Heart left ventricle (tissue), 16 donors: ENCODE measurements around the gene HTRA1. TPM values are rescaled to one million over a fixed set of nuclear protein-coding genes. Genes with fewer than 3 reads are reported as not detected.

Source experiments
- ATAC-seq, 4 donors: fragments of 200-7000 bp; cut with Tn5 transposase; one replicate each; pipeline ENCODE4 v1.9.1; 2020 to 2022; ENCODE audit warnings: moderate library complexity in 4 of 4, mild to moderate bottlenecking in 3 of 4, moderate number of reproducible peaks in 1 of 4
- DNase-seq, 5 donors: peaks; one replicate each; pipeline ENCODE4 v3.0.0-alpha.2; 2020
- H3K27ac ChIP-seq, 12 donors: fragments of 200-600 bp; sonication (generic) in 4 of 12; one replicate each; pipeline versions ENCODE4 v1.5.0 to v1.8.0; 2016 to 2022; ENCODE audit warnings: mild to moderate bottlenecking in 2 of 12
- H3K27me3 ChIP-seq, 9 donors: fragments of 200-600 bp; sonication (generic) in 2 of 9; one replicate each; pipeline versions ENCODE4 v1.5.1 to v1.8.0; 2016 to 2022; ENCODE audit warnings: mild to moderate bottlenecking in 3 of 9
- H3K36me3 ChIP-seq, 9 donors: fragments of 200-600 bp; sonication (generic) in 2 of 9; one replicate each; pipeline versions ENCODE4 v1.5.0 to v1.8.0; 2018 to 2022; ENCODE audit warnings: mild to moderate bottlenecking in 2 of 9
- H3K4me1 ChIP-seq, 12 donors: fragments of 200-600 bp; sonication (generic) in 4 of 12; one replicate each; pipeline versions ENCODE4 v1.5.0 to v1.8.0; 2016 to 2022; ENCODE audit warnings: mild to moderate bottlenecking in 3 of 12
- H3K4me3 ChIP-seq, 12 donors: fragments of 200-600 bp; sonication (generic) in 4 of 12; one replicate each; pipeline versions ENCODE4 v1.5.0 to v1.8.0; 2017 to 2022; ENCODE audit warnings: mild to moderate bottlenecking in 9 of 12, moderate library complexity in 4 of 12
- H3K9me3 ChIP-seq, 12 donors: fragments of 200-600 bp; sonication (generic) in 4 of 12; one replicate each; pipeline versions ENCODE4 v1.5.0 to v1.8.0; 2016 to 2022; ENCODE audit warnings: mild to moderate bottlenecking in 1 of 12
- POLR2A ChIP-seq, 2 donors: fragments of 450-650 bp; IDR thresholded peaks; one replicate each; pipeline ENCODE4 v1.6.1; 2017; ENCODE audit warnings: antibody characterized with exemption in 2 of 2, mild to moderate bottlenecking in 2 of 2, moderate library complexity in 2 of 2
- WGBS, 4 donors: extraction: QIAGEN DNeasy Blood & Tissue Kit in 2 of 4; methylation state at CpG; one replicate each; pipeline versions ENCODE4 v1.1.5 to v1.1.7; 2013 to 2018; 5-methylcytosine and 5-hydroxymethylcytosine counted together
- intact Hi-C, 10 donors: fragments of 100-400 bp; cut with DNase I; formaldehyde crosslinking; loops; one replicate each; pipeline versions ENCODE4 v1.11.1 to v1.14.2; 2022
- polyA plus RNA-seq, 2 donors: library from polyadenylated mRNA; stranded (reverse); fragments of 200-250 nt; gene quantifications; one replicate each; pipeline ENCODE4 v1.2.3, GENCODE V29; 2013
- total RNA-seq, 9 donors: library from RNA; depleted of rRNA in 2 of 9; stranded (reverse); fragments of >200 nt in 2 of 9; fragmentation: NEBNext Ultra II Directional in 3 of 9; extraction: Animal tissue kit (Norgen Biotek cat#: 25700) in 3 of 9; gene quantifications; one replicate each; pipeline versions ENCODE4 v1.1.0 to v1.2.4, GENCODE V29; 2016 to 2023
- TF ChIP-seq, protein P1 (sequence below), 12 donors: fragments of 200-600 bp; sonication (generic) in 4 of 12; IDR thresholded peaks; one replicate each; pipeline versions ENCODE4 v1.5.0 to v1.8.0; 2018 to 2022; ENCODE audit warnings: antibody characterized with exemption in 12 of 12, mild to moderate bottlenecking in 5 of 12
- donor health status: ischemic (EF 13 %, LVEDD 7.1; RV severe dilation, severe dysfunction).
- donor health status: healthy with polysubstance abuse.
- donor health status: DM: no; HTN: yes; CAD: no.
- donor health status: DM: no; HTN: no; CAD: no.
- donor health status: ischemic (EF 25% LVEDD 6.9; RV normal size, moderate dysfunction).
- donor health status: ischemic (EF 25% LVEDD 5.7; RV mildly dilated, moderate dysfunction).
- donor health status: healthy.
- donor health status: DM: yes; HTN: yes; CAD: no.
- donor health status: ischemic (EF 35%, LVEDD 5.7; RV mildly dilated, moderate dysfunction).
- donor health status: nonischemic (EF 11% LVEDD 7.7; RV severe dilation, severe dysfunction).
- donor health status: DM: yes; HTN: yes; CAD: no.
- donor health status: PGD.
- donor health status: ischemic (EF 29% LVEDD 5.4; RV normal size, mild dysfunction).
- donor health status: nonischemic (EF 23%, LVEDD 6.1; RV moderate dilation, normal function).

Gene HTRA1
- total and polyA plus RNA-seq, 11 donors = 30.5 to 153 (median 54.5) TPM

DNA sequence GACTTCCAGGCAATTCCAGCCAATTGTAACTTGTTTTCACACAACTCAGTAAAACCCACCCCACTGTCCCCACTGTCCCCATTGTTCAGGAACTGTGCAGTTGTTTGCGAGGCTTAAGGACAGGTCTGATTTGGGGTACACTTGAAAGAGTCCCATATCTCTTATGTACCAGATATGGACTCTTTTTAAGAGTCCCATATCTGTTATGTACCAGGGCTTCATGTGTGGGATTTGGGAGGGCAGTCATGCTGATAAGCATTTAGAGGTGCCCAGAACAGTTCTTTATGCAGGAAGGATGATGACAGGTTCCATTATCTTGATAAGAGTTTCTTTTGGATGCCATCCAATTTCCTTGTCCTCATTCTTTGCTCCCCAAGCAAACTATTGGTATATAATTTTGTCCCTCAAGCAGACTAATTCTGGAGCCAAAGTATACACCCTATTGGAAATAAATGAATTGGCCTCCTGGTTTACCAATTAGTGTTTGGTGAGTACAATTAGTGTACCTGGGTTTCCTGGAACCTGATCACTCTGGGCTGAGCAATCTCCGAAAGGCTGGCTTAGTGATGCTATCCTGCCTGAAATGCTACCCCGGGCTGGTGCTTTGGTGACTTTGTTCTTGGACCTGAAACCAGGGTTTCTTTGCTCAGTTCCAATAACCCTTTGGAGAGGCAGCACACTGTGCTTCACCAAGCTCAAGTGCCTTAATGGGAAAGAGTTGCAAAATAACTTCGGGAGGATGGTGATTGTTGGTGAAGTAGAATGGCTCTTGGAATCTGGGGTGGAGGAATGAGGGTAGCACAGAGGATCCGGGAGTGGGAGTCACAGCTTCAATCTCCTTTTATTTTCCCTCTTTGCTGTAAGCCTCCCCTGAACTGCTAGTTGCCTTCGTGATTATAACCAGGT lies 93.0 kb downstream of the HTRA1 start:
- TF ChIP-seq, protein P1, sequence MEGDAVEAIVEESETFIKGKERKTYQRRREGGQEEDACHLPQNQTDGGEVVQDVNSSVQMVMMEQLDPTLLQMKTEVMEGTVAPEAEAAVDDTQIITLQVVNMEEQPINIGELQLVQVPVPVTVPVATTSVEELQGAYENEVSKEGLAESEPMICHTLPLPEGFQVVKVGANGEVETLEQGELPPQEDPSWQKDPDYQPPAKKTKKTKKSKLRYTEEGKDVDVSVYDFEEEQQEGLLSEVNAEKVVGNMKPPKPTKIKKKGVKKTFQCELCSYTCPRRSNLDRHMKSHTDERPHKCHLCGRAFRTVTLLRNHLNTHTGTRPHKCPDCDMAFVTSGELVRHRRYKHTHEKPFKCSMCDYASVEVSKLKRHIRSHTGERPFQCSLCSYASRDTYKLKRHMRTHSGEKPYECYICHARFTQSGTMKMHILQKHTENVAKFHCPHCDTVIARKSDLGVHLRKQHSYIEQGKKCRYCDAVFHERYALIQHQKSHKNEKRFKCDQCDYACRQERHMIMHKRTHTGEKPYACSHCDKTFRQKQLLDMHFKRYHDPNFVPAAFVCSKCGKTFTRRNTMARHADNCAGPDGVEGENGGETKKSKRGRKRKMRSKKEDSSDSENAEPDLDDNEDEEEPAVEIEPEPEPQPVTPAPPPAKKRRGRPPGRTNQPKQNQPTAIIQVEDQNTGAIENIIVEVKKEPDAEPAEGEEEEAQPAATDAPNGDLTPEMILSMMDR (IDR thresholded peaks at IDR 0.05) = no peak
- TF ChIP-seq POLR2A (IDR thresholded peaks at IDR 0.05) = no peak
- no peak for ATAC-seq
- intact Hi-C loops = loop anchor here in 1 of 10 donors (5.0 kb wide), 1 partner anchor 117 kb away; no protein-coding TSS in a partner anchor

GRCh38 chr10:122555442-122555841 lies 94.1 kb downstream of the HTRA1 start:
- no peaks in the 10 kb centered on the region for H3K36me3 ChIP-seq
- H3K27me3 ChIP-seq = peaks cover 0 to 3% (median 0%) of the 10 kb centered on the region in 9 donors
- H3K9me3 ChIP-seq = no peaks in the 10 kb centered on the region
- TF ChIP-seq POLR2A (IDR thresholded peaks at IDR 0.05) = no peak
- TF ChIP-seq, protein P1 (IDR thresholded peaks at IDR 0.05) = no peak
- H3K27ac ChIP-seq = no peak overlapping the region
- DNase-seq = no peak
- peaks cover 0 to 4% (median 0%) of the 10 kb centered on the region in 12 donors for H3K4me1 ChIP-seq
- ATAC-seq = no peak
- H3K4me3 ChIP-seq = no peak overlapping the region
- intact Hi-C loops = loop anchor here in 1 of 10 donors (5.0 kb wide), 1 partner anchor 118 kb away; no protein-coding TSS in a partner anchor
- WGBS, 4 donors = 86 to 96% (median 94%) methylated on average over 3 of the region's 3 CpGs

More for the DNA sequence above, 93.0 kb downstream of the HTRA1 start:
- DNase-seq = peak in 1 of 5 donors; percentile 6
- WGBS, 4 donors = 91 to 95% (median 94%) methylated on average over 6 of the region's 6 CpGs
- no peak overlapping the region for H3K4me3 ChIP-seq
- no peaks in the 10 kb centered on the region for H3K36me3 ChIP-seq
- H3K27me3 ChIP-seq = no peaks in the 10 kb centered on the region
- H3K4me1 ChIP-seq = peaks cover 0 to 4% (median 0%) of the 10 kb centered on the region in 12 donors
- H3K27ac ChIP-seq = no peak overlapping the region
- no peaks in the 10 kb centered on the region for H3K9me3 ChIP-seq

- 33 to 47% (median 37%) methylated on average over 9 of the region's 9 CpGs for WGBS, 4 donors
- ATAC-seq (no peak), DNase-seq (no peak)
- Histone ChIP-seq H3K9me3 (no peaks in the 10 kb centered on the region), H3K4me1 (no peaks in the 10 kb centered on the region), H3K4me3 (no peak overlapping the region), H3K27me3 (peaks cover 0 to 6% (median 0%) of the 10 kb centered on the region in 9 donors), H3K27ac (no peak overlapping the region), H3K36me3 (no peaks in the 10 kb centered on the region)
- intact Hi-C loops = loop anchor here in 1 of 10 donors (5.0 kb wide), 1 partner anchor 120 kb away; no protein-coding TSS in a partner anchor
- TF ChIP-seq POLR2A (IDR thresholded peaks at IDR 0.05) = no peak
- TF ChIP-seq, protein P1 (IDR thresholded peaks at IDR 0.05) = no peak
Measured at GRCh38 chr10:122557516-122557915, 96.2 kb downstream of the HTRA1 start.

DNA sequence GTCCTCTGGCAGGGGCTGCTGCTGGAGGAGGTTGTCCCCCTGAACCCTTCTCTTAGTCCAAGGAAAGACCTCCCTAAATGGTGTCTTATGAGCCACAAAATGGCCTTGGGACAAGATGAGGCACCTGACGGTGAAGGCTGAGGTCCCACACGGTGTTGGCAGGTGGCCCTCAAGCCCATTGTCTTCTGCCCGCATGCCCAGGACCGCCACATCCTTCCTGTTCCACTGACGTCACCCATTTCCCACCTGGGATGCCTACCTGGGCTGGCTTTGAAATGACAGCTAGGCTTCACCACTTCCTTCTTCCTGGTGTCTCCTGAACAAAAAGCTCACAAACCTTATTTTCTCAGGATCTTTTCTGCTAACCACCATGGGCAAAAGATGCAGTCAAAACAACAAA lies 97.1 kb downstream of the HTRA1 start:
- ATAC-seq (no peak), DNase-seq (no peak)
- H3K4me1 ChIP-seq = no peaks in the 10 kb centered on the region
- WGBS, 4 donors = 67 to 81% (median 73%) methylated on average over 5 of the region's 5 CpGs
- H3K36me3 ChIP-seq = no peaks in the 10 kb centered on the region
- H3K4me3 ChIP-seq = no peak overlapping the region
- TF ChIP-seq, protein P1 (IDR thresholded peaks at IDR 0.05) = no peak
- no peak for TF ChIP-seq POLR2A (IDR thresholded peaks at IDR 0.05)
- H3K27me3 ChIP-seq = peaks cover 0 to 10% (median 0%) of the 10 kb centered on the region in 9 donors
- no peaks in the 10 kb centered on the region for H3K9me3 ChIP-seq
- H3K27ac ChIP-seq = no peak overlapping the region
- intact Hi-C loops = loop anchor here in 1 of 10 donors (5.0 kb wide), 1 partner anchor 121 kb away; no protein-coding TSS in a partner anchor
